GM21619 (cell line): ENCODE measurements around the gene RAB7B.
A peak's percentile ranks its signal among the peaks of the same experiment; 100 is the strongest.

ENCODE experiments used
- ATAC-seq: cut with Tn5 transposase; IDR thresholded peaks from one replicate; pipeline ENCODE4 v1.9.1; 2021; ENCODE audit not compliant: unreplicated experiment

The RAB7B gene

GRCh38 chr1:206022766-206023165, 19.6 kb upstream of the RAB7B start:
- no peak for ATAC-seq

- no peak for ATAC-seq
Measured at GRCh38 chr1:206021626-206022365, 18.6 kb upstream of the RAB7B start.

GRCh38 chr1:206021008-206021625, 17.9 kb upstream of the RAB7B start:
- no peak for ATAC-seq

DNA sequence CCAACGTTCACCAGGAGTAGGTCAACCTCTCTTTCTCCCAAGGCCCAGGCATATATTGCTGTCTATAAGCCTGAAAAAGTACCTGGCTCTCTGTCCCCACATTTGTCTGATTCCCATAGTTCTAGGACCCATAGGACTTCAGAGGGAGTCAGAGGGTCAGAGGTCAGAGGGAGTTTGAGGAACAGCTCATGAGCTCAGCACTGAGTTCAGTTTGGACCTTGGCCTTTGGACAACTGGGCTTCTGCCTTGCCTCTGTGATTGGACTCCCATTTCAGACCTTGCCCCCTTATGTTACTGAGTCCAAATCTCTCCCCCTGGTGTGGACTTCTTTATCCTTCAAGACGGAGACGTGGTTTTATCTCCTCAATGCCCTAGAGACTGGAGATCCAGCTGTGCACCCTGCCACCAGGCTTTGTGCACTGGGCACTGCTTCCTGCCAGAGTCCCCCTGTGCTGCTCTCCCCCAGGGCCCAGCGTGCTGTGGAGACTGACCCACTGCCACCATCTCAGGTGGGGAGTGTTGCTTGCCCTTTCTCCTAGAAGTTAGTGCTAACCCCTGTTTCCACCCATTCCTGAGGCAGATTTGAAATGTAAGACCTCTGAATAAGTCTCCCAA, 17.3 kb upstream of the RAB7B start:
- no peak for ATAC-seq

DNA sequence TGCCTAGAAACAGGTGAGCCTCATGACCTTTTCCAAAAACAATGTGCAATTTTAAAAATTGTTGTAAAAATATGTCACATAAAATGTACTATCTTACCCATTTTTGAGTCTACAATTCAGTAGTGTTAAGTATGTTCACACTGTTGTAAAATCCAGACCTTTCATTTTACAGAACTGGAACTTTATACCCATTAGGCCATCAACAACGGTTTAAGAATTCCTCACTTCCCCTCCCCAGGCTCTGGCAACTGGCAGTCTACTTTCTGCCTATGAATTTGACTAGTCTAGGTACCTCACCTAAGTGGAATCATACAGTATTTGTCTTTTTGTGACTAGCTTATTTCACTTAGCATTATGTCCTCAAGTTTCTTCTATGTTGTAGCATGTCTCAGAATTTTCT, 11.9 kb upstream of the RAB7B start:
- ATAC-seq, result no peak

- no peak for ATAC-seq
Measured at GRCh38 chr1:206014601-206015000, 11.4 kb upstream of the RAB7B start.

DNA sequence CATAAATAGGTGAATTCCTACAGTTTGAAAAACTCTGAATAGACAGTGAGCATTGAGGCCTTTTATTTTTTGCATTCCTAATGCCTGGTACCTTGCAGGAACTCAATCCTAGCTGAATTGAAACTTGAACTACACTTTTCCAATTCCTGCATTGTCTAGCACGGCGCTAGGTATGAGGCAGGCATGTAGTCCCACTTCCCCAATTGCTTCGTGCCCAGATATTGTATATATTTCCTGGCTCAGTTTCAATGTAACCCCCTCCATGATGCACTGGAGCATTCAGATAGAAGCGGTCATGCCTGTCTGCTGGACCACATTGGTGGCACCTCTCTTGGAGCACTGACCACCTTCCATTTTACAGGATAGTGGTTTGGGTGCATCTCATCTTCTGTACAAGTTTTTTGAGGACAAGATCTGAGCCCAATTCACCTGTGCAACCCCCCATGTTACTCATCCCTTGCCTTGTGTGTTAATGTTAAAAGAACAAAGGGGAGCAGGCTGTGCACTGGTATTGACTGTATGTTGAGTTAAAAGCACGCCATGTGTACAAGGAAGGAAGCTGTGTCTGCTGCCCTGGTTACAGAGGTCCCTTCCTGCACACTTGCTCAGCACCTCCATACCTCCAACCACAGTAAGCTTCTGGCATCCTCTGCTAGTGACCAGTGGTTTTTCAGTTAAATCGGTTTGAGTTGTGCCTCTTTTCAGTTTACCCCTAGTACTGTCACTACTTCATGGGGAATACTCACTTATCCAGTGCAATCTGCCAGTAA, 10.0 kb upstream of the RAB7B start:
- ATAC-seq, result no peak

GRCh38 chr1:206012086-206012859, 9.1 kb upstream of the RAB7B start:
- ATAC-seq, result peak; percentile 99

DNA sequence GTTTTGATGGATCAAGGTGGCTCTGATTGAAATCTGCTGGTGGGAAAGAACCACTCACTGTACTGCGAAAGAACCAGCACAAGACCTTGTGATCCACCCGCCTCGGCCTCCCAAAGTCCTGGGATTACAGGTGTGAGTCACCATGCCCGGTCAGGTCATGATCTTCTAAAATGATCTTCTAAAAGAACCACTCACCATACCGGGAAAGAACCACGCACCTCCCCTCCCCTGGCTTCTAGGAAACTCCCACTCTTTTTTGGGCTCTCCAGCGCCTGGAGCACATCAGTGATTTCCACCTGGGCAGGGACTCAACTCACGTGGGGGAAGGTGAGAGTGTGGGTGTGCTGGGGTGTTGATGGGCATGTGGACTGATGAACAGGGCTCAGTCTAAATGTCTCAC, 7.9 kb upstream of the RAB7B start:
- no peak for ATAC-seq

DNA sequence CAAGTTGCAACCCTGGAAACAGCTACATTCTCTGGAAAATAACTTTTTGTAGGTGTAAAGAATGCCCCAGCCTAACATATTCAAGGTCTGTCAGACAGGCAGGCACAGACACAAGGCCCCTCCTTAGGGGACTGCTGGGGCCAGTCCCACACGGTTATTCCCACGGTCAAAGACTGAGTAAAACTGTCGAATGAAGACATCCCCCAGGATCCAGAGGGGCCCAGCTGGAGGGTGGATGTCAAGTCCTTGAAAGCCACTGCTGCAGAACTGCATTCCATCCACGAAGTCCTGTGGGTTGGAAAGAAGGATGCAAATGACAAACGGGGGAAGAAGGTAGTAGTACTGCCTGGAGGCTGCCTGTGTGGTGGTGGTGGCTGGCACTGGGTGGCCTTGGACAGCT, 6.9 kb upstream of the RAB7B start:
- ATAC-seq, result no peak

GRCh38 chr1:206006946-206007345, 3.8 kb upstream of the RAB7B start:
- no peak for ATAC-seq

- ATAC-seq, result no peak
Measured at GRCh38 chr1:206005778-206006180, 2.6 kb upstream of the RAB7B start.

DNA sequence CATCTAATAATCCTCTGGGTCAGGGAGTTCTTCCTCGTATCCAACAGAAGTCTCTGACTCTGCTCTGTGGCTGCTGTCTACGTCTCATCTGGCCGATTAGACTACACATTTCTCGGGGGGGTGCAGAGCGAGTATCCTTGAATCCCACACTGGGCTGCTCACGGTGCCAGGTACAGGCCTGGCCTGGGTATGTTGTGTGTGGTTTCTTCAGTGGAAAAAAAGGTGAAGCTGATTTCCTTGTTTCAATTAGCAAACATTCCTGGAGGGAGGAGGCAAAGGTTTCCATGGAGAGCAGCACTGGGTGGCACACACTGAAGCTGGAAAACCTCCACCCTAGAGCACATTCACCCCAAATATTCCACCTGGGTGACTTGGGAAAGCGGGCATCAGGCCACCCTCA, 2.0 kb upstream of the RAB7B start:
- no peak for ATAC-seq

DNA sequence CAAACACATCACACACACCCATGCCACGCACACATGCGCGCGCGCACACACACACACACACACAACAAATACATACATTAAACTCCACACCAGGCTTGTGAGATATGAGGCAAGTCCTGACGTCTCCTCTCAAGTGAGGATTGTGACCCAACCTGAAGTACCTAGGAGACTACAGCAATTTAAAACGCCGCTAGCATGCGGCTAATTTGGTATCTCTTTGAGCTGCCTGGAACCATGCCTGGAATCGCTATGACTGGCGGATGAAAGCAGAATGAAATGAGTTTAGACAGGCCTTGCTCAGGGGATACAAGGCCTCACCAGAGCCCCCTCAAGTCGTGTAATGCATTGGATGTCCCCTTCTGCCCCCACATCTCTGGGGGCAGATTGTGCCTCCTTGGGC, 1.6 kb upstream of the RAB7B start:
- no peak for ATAC-seq

GRCh38 chr1:206003854-206004800, 932 bp upstream of the RAB7B start:
- ATAC-seq, result no peak

- no peak for ATAC-seq
Measured at GRCh38 chr1:206002160-206002559, 1.0 kb downstream of the RAB7B start.

DNA sequence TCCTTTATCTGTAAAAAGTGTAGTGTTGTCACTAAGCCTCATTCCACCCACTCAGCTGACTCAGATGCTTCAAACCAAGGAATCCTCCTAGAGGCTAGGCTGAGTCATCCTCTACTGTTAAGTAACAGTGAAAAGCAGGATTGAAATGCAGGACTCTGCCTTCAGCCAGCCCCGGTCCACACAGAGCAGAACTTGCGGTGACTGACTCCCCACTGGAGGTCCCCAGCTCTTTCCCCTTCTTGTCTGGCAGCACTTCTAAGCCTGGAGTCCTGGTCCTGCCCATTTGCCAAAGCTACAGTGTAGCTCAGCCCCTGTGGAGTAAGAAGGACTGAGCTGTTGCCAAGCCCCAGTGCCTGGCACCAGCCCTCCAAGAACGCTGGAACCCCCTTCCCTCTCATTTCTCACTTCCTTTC, 1.7 kb downstream of the RAB7B start:
- ATAC-seq, result no peak

GRCh38 chr1:206000641-206001339, 2.4 kb downstream of the RAB7B start:
- no peak for ATAC-seq
